Mesothelial cell of epicardium (in vitro differentiated cells): ENCODE measurements around the gene SLC1A7. TPM values are rescaled to one million over a fixed set of nuclear protein-coding genes. Genes with fewer than 3 reads are reported as not detected.

ENCODE experiments used
- DNase-seq, 2 experiments: peaks; one replicate each; pipeline ENCODE4 v3.0.0; 2021; ENCODE audit warnings: low spot score in 2 of 2; ENCODE audit not compliant: unreplicated experiment in 2 of 2
- H3K27ac Mint-ChIP-seq: 2 replicates; pipeline ENCODE4 v1.8.0; 2021; ENCODE audit warnings: mixed read lengths
- H3K27me3 Mint-ChIP-seq: 2 replicates; pipeline ENCODE4 v1.8.0; 2021; ENCODE audit warnings: low read depth, mixed read lengths
- H3K36me3 Mint-ChIP-seq: 2 replicates; pipeline ENCODE4 v1.8.0; 2021; ENCODE audit warnings: mixed read lengths
- H3K4me1 Mint-ChIP-seq: 2 replicates; pipeline ENCODE4 v1.8.0; 2021; ENCODE audit warnings: mixed read lengths
- H3K4me3 Mint-ChIP-seq: 2 replicates; pipeline ENCODE4 v1.8.0; 2021; ENCODE audit warnings: mild to moderate bottlenecking, moderate library complexity, mixed read lengths
- H3K9me3 Mint-ChIP-seq: 2 replicates; pipeline ENCODE4 v1.8.0; 2021; ENCODE audit warnings: mixed read lengths
- CTCF ChIP-seq: fragments of 200-600 bp; sonication (generic); IDR thresholded peaks from one replicate; pipeline ENCODE4 v1.5.0; 2021; ENCODE audit warnings: antibody characterized with exemption; ENCODE audit not compliant: unreplicated experiment
- total RNA-seq: library from RNA; stranded (reverse); gene quantifications from 3 replicates; pipeline ENCODE4 v1.2.1, GENCODE V29; 2021

Gene SLC1A7
- total RNA-seq, 1 donor from 2014 or later, result not detected

GRCh38 chr1:53107090-53107489 lies 35.3 kb downstream of the SLC1A7 start:
- no peaks in the 10 kb centered on the region for H3K36me3 Mint-ChIP-seq
- H3K27ac Mint-ChIP-seq, result no peak overlapping the region
- TF ChIP-seq CTCF, result no peak
- H3K4me1 Mint-ChIP-seq, result peaks cover 32% of the 10 kb centered on the region
- DNase-seq, result no peak
- peaks cover 37% of the 10 kb centered on the region for H3K27me3 Mint-ChIP-seq
- no peaks in the 10 kb centered on the region for H3K9me3 Mint-ChIP-seq
- no peak overlapping the region for H3K4me3 Mint-ChIP-seq

- Mint-ChIP-seq H3K4me3 (no peak overlapping the region), H3K27me3 (peaks cover 22% of the 10 kb centered on the region), H3K9me3 (no peaks in the 10 kb centered on the region), H3K36me3 (no peaks in the 10 kb centered on the region), H3K27ac (no peak overlapping the region), H3K4me1 (peaks cover 14% of the 10 kb centered on the region)
- DNase-seq, result no peak
- TF ChIP-seq CTCF, result no peak
Observed at GRCh38 chr1:53104289-53104913, 38.0 kb downstream of the SLC1A7 start.

GRCh38 chr1:53094533-53094919 lies 47.9 kb downstream of the SLC1A7 start:
- Mint-ChIP-seq H3K27ac (no peak overlapping the region), H3K27me3 (no peaks in the 10 kb centered on the region), H3K9me3 (no peaks in the 10 kb centered on the region), H3K4me1 (no peaks in the 10 kb centered on the region), H3K4me3 (no peak overlapping the region), H3K36me3 (no peaks in the 10 kb centered on the region)
- DNase-seq, result no peak
- TF ChIP-seq CTCF, result no peak

- TF ChIP-seq CTCF, result no peak
- Mint-ChIP-seq H3K9me3 (no peaks in the 10 kb centered on the region), H3K27ac (no peak overlapping the region), H3K36me3 (no peaks in the 10 kb centered on the region), H3K27me3 (no peaks in the 10 kb centered on the region), H3K4me1 (no peaks in the 10 kb centered on the region), H3K4me3 (no peak overlapping the region)
- no peak for DNase-seq
Observed at GRCh38 chr1:53093778-53094532, 48.5 kb downstream of the SLC1A7 start.

- Mint-ChIP-seq H3K27me3 (no peaks in the 10 kb centered on the region), H3K36me3 (no peaks in the 10 kb centered on the region), H3K9me3 (no peaks in the 10 kb centered on the region), H3K4me1 (no peaks in the 10 kb centered on the region), H3K27ac (no peak overlapping the region), H3K4me3 (no peak overlapping the region)
- no peak for DNase-seq
- no peak for TF ChIP-seq CTCF
Observed at GRCh38 chr1:53093451-53093754, 49.0 kb downstream of the SLC1A7 start.
